K562 (cell line): ENCODE results near the gene IQCK. TPM values are rescaled to one million over a fixed set of nuclear protein-coding genes. Genes with fewer than 3 reads are reported as not detected.

Experiments
- ATAC-seq: fragments of 200-7000 bp; cut with Tn5 transposase; 3 replicates; pipeline ENCODE4 v1.9.1; 2020; ENCODE audit warnings: moderate library complexity
- BruUV-seq: library from RNA; stranded (reverse); fragments of 400-500 nt; replicated peaks from 2 replicates; lab custom pipeline; 2021; lab: Mats Ljungman, UMichigan
- CTCF ChIA-PET: fragments of 300-600 bp; formaldehyde crosslinking; extraction: SDS; loops from one replicate; lab custom pipeline; 2021; ENCODE audit warnings: low intra/inter-chr PET ratio; lab: Yijun Ruan, JAX
- POLR2A ChIA-PET: fragments of 300-600, 350-650 bp; sonication (Branson Sonifier 250); formaldehyde crosslinking; extraction: SDS; loops from one replicate; lab custom pipeline; 2021; ENCODE audit warnings: antibody characterized with exemption, inconsistent platforms; lab: Yijun Ruan, JAX
- DNase-seq, 4 experiments: peaks; one replicate each; pipeline versions ENCODE4 v3.0.0 to v3.0.0-alpha.2; 2011 to 2018; ENCODE audit warnings: low spot score in 3 of 4, mixed read lengths in 3 of 4; ENCODE audit errors: extremely low read depth in 1 of 4
- FAIRE-seq: peaks from 2 replicates; lab custom pipeline; 2011; peaks lifted over from hg19 to GRCh38; lab: Jason Lieb, UNC
- H2AFZ ChIP-seq: 2 replicates; pipeline ENCODE4 v1.6.0; 2011; ENCODE audit warnings: low read depth, low read length, control low read depth, inconsistent platforms
- H3K27ac ChIP-seq: fragments of 200-600 bp; 3 replicates; pipeline ENCODE4 v1.8.0; 2011; ENCODE audit warnings: low read depth, mild to moderate bottlenecking, control low read depth, inconsistent platforms, low read length, moderate library complexity, mixed read lengths; ENCODE audit errors: extremely low read depth
- H3K27me3 ChIP-seq, 2 experiments: fragments of 300-600 bp in 1 of 2; 2 replicates in 1 of 2; 3 replicates in 1 of 2; pipeline versions ENCODE4 v1.6.0 to v1.8.0; 2011; ENCODE audit warnings: inconsistent platforms in 2 of 2, low read length in 2 of 2, mild to moderate bottlenecking in 1 of 2, mixed read lengths in 1 of 2, moderate library complexity in 1 of 2; ENCODE audit not compliant: control insufficient read depth in 2 of 2, insufficient read depth in 2 of 2
- H3K36me3 ChIP-seq: fragments of 300-600 bp; 3 replicates; pipeline ENCODE4 v1.8.0; 2011; ENCODE audit warnings: mild to moderate bottlenecking, low read length, inconsistent platforms; ENCODE audit not compliant: control insufficient read depth, insufficient read depth
- H3K4me1 ChIP-seq, 2 experiments: fragments of 200-600 bp in 1 of 2; replicated peaks in 1 of 2; 2 replicates in 1 of 2; 3 replicates in 1 of 2; pipeline versions ENCODE4 v1.5.1 to v1.8.0; 2011; ENCODE audit warnings: inconsistent platforms in 2 of 2, low read length in 2 of 2, mild to moderate bottlenecking in 1 of 2, mixed read lengths in 1 of 2, moderate library complexity in 1 of 2; ENCODE audit not compliant: control insufficient read depth in 2 of 2, insufficient read depth in 2 of 2
- H3K4me2 ChIP-seq: 2 replicates; pipeline ENCODE4 v1.6.1; 2011; ENCODE audit warnings: low read length, control low read depth, inconsistent platforms, mixed read lengths; ENCODE audit not compliant: insufficient read depth
- H3K4me3 ChIP-seq: fragments of 200-600 bp; sonication (generic), shearing (Covaris generic); 2 replicates; pipeline ENCODE4 v1.5.1; 2016; ENCODE audit warnings: control low read depth, inconsistent platforms
- H3K79me2 ChIP-seq: fragments of 200-600 bp; 3 replicates; pipeline ENCODE4 v1.8.0; 2011; ENCODE audit warnings: low read length, inconsistent platforms; ENCODE audit not compliant: control insufficient read depth, insufficient read depth
- H3K9ac ChIP-seq, 2 experiments: 2 replicates each; pipeline versions ENCODE4 v1.6.0 to v1.6.1; 2011; ENCODE audit warnings: low read depth in 2 of 2, low read length in 2 of 2, control low read depth in 1 of 2, inconsistent platforms in 1 of 2, mild to moderate bottlenecking in 1 of 2, mixed read lengths in 1 of 2; ENCODE audit not compliant: insufficient read depth in 1 of 2
- H3K9me1 ChIP-seq: one replicate; pipeline ENCODE4 v1.6.0; 2011; ENCODE audit warnings: inconsistent platforms, mild to moderate bottlenecking, low read length, moderate library complexity; ENCODE audit not compliant: control insufficient read depth, insufficient read depth
- H3K9me3 ChIP-seq: replicated peaks from 2 replicates; pipeline ENCODE4 v1.5.1; 2011; ENCODE audit warnings: low read depth, low read length, inconsistent platforms; ENCODE audit not compliant: control insufficient read depth, insufficient read depth
- H4K20me1 ChIP-seq: replicated peaks from 2 replicates; pipeline ENCODE4 v1.6.1; 2011; ENCODE audit warnings: low read length, inconsistent platforms, mixed read lengths; ENCODE audit not compliant: control insufficient read depth, insufficient read depth
- CEBPB ChIP-seq: fragments of 450-650 bp; IDR thresholded peaks from 2 replicates; pipeline ENCODE4 v1.6.1; 2016; ENCODE audit warnings: missing genetic modification characterization, missing compliant biosample characterization
- POLR3G ChIP-seq: IDR thresholded peaks from 2 replicates; pipeline ENCODE4 v1.6.1; 2011; ENCODE audit not compliant: insufficient read length, insufficient replicate concordance; ENCODE audit errors: extremely low read depth
- SP2 ChIP-seq: IDR thresholded peaks from 2 replicates; pipeline ENCODE4 v1.6.1; 2011; ENCODE audit warnings: mild to moderate bottlenecking, low read depth, low read length, moderate library complexity; ENCODE audit not compliant: poor library complexity, severe bottlenecking; ENCODE audit errors: extremely low read depth
- ZNF780A ChIP-seq: fragments of 250-450 bp; sonication (Bioruptor Pico); IDR thresholded peaks from 2 replicates; pipeline ENCODE4 v1.5.0; 2021; ENCODE audit warnings: mild to moderate bottlenecking
- WGBS: fragments of 100-300 bp; shearing (Covaris generic); methylation state at CpG from one replicate; pipeline ENCODE4 v1.1.6; 2016; ENCODE audit warnings: low coverage, mixed read lengths; ENCODE audit not compliant: insufficient coverage; ENCODE audit errors: missing lambda C conversion rate; 5-methylcytosine and 5-hydroxymethylcytosine counted together
- in situ Hi-C: fragments of 300-500 bp; cut with MboI; formaldehyde crosslinking; loops from 4 replicates; pipeline ENCODE4 v1.15.0; 2018; ENCODE audit warnings: inconsistent platforms, mixed read lengths
- intact Hi-C: fragments of 100-400 bp; cut with micrococcal nuclease; formaldehyde crosslinking; loops from 2 replicates; pipeline ENCODE4 v1.14.2; 2022
- polyA plus RNA-seq, 8 experiments: library from polyadenylated mRNA; depleted of rRNA in 4 of 8; stranded (reverse) in 5 of 8; unstranded in 3 of 8; fragments of >200 nt; fragmentation: Nextera tagmentation in 2 of 8; fragmentation: Illumina TruSeq in 1 of 8; extraction: Ambion mirVana in 2 of 8; extraction: Trizol in 1 of 8; gene quantifications; 2 replicates each; pipeline versions ENCODE4 v1.2.1 to v1.2.3, GENCODE V29; 2011 to 2014; ENCODE audit warnings: inconsistent platforms in 1 of 8, missing spikeins in 1 of 8
- total RNA-seq, 7 experiments: library from RNA; depleted of rRNA in 6 of 7; stranded (reverse); fragments of >200 nt in 6 of 7; fragmentation: Illumina TruSeq in 2 of 7; extraction: Trizol in 2 of 7; gene quantifications; 2 replicates each; pipeline versions ENCODE4 v1.2.1 to v1.2.3, GENCODE V29; 2011 to 2021; ENCODE audit warnings: low replicate concordance in 1 of 7
- TF ChIP-seq, protein P1 (sequence below), 2 experiments: fragments of 450-650 bp; IDR thresholded peaks; 2 replicates each; pipeline ENCODE4 v1.6.1; 2016
- TF ChIP-seq, protein P2 (sequence below): fragments of 250-450 bp; sonication (Bioruptor Pico); IDR thresholded peaks from 2 replicates; pipeline ENCODE4 v1.5.1; 2021; ENCODE audit warnings: mild to moderate bottlenecking
- TF ChIP-seq, protein P3 (sequence below): sonication (generic); formaldehyde crosslinking; IDR thresholded peaks from 2 replicates; pipeline ENCODE4 v1.8.1; 2023; ENCODE audit warnings: mild to moderate bottlenecking, missing genetic modification reagents

Gene IQCK
- total and polyA plus RNA-seq, 9 of the 15 experiments (the other 6 are each of a cell fraction or from before 2014, with no cell fraction given), result 5.2 to 12.2 (median 7.3) TPM

DNA sequence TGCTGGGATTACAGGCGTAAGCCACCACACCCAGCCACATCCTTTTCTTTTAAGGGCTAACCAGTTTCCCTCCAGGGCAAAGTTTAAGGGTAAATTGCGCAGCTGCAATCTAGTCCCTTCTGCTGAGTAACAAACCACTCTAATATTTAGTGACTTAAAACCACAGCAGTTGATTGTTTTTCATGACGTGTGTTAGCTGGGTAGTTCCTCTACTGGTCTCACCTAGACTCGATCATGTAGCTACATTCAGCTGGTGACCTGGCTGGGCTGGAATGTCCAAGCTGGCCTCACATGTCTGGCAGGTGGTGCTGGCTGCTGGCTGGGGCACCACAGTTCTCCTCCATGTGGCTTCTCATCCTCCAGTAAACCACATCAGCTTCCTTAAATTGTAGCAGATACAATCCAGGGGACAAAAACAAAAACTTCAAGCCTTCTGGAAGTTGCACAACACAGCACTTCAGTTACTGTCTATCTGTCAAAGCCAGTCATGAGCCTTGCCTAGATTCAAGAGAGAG, 91.1 kb downstream of the IQCK start:
- Histone ChIP-seq H3K27ac (no peak overlapping the region), H3K79me2 (no peaks in the 10 kb centered on the region), H3K9me3 (no peaks in the 10 kb centered on the region; the same call in 1 of the 2 replicates), H3K4me2 (no peak overlapping the region), H3K9ac (no peak overlapping the region), H3K36me3 (no peaks in the 10 kb centered on the region), H2AFZ (no peak overlapping the region), H3K27me3 (no peaks in the 10 kb centered on the region; a peak in 1 of 5 replicates), H4K20me1 (no peaks in the 10 kb centered on the region), H3K4me3 (no peak overlapping the region), H3K9me1 (no peaks in the 10 kb centered on the region), H3K4me1 (no peaks in the 10 kb centered on the region)
- DNase-seq, result no peak
- no peak for ATAC-seq
- WGBS, result 23% methylated on average over 4 of the region's 4 CpGs
- no peak for FAIRE-seq
- TF ChIP-seq POLR3G (no peak), CEBPB (peak; percentile 83)
- in situ Hi-C loops (no loop called here), intact Hi-C loops (no loop called here)
- POLR2A ChIA-PET, result no interaction called here
- no TSS peak for BruUV-seq
- CTCF ChIA-PET, result no interaction called here

DNA sequence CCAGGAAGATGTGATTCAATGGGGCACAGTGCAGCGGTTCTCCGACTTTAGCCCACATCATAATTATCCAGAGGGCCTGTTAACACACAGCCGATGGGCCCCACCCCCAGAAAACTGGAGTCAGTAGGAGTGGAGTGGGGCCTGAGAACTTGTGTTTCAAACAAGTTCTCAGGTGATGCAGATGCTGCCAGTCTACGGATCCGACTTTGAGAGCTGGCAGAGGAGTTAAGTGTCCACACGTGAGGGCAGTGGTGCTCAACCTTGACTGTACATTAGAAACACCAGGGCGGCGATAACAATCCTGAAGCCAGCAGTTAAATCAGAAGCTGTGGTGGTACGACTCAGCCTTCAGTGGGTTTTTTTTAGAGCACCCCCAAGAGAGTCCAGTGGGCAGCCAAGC, 91.6 kb downstream of the IQCK start:
- BruUV-seq, result no TSS peak
- H3K4me1 ChIP-seq, result no peaks in the 10 kb centered on the region
- H3K27me3 ChIP-seq, result no peaks in the 10 kb centered on the region; a peak in 1 of 5 replicates
- no peak for FAIRE-seq
- H2AFZ ChIP-seq, result no peak overlapping the region
- H3K9ac ChIP-seq, result no peak overlapping the region
- no peaks in the 10 kb centered on the region for H3K36me3 ChIP-seq
- no peaks in the 10 kb centered on the region for H4K20me1 ChIP-seq
- ChIA-PET CTCF (no interaction called here), POLR2A (no interaction called here)
- H3K4me2 ChIP-seq, result no peak overlapping the region
- no peaks in the 10 kb centered on the region for H3K9me1 ChIP-seq
- no peak overlapping the region for H3K27ac ChIP-seq
- WGBS, result 45% methylated on average over 9 of the region's 9 CpGs
- TF ChIP-seq ZNF780A (CRISPR knock-in tag) (no peak), SP2 (no peak)
- TF ChIP-seq, protein P1, sequence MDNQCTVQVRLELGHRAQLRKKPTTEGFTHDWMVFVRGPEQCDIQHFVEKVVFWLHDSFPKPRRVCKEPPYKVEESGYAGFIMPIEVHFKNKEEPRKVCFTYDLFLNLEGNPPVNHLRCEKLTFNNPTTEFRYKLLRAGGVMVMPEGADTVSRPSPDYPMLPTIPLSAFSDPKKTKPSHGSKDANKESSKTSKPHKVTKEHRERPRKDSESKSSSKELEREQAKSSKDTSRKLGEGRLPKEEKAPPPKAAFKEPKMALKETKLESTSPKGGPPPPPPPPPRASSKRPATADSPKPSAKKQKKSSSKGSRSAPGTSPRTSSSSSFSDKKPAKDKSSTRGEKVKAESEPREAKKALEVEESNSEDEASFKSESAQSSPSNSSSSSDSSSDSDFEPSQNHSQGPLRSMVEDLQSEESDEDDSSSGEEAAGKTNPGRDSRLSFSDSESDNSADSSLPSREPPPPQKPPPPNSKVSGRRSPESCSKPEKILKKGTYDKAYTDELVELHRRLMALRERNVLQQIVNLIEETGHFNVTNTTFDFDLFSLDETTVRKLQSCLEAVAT (IDR thresholded peaks at IDR 0.05), result no peak
- TF ChIP-seq, protein P2, sequence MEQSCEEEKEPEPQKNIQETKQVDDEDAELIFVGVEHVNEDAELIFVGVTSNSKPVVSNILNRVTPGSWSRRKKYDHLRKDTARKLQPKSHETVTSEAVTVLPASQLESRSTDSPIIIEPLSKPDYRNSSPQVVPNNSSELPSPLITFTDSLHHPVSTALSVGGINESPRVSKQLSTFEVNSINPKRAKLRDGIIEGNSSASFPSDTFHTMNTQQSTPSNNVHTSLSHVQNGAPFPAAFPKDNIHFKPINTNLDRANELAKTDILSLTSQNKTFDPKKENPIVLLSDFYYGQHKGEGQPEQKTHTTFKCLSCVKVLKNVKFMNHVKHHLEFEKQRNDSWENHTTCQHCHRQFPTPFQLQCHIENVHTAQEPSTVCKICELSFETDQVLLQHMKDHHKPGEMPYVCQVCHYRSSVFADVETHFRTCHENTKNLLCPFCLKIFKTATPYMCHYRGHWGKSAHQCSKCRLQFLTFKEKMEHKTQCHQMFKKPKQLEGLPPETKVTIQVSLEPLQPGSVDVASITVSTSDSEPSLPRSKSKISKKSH (CRISPR knock-in tag), result no peak
- TF ChIP-seq, protein P3, sequence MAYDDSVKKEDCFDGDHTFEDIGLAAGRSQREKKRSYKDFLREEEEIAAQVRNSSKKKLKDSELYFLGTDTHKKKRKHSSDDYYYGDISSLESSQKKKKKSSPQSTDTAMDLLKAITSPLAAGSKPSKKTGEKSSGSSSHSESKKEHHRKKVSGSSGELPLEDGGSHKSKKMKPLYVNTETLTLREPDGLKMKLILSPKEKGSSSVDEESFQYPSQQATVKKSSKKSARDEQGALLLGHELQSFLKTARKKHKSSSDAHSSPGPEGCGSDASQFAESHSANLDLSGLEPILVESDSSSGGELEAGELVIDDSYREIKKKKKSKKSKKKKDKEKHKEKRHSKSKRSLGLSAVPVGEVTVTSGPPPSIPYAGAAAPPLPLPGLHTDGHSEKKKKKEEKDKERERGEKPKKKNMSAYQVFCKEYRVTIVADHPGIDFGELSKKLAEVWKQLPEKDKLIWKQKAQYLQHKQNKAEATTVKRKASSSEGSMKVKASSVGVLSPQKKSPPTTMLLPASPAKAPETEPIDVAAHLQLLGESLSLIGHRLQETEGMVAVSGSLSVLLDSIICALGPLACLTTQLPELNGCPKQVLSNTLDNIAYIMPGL, result no peak
- H3K9me3 ChIP-seq, result no peaks in the 10 kb centered on the region; the same call in 1 of the 2 replicates
- in situ Hi-C loops, result no loop called here
- intact Hi-C loops, result no loop called here
- no peaks in the 10 kb centered on the region for H3K79me2 ChIP-seq
- no peak overlapping the region for H3K4me3 ChIP-seq
- DNase-seq, result no peak
- ATAC-seq, result no peak
